ENCODE results near the gene MAL. TPM values are rescaled to one million over a fixed set of nuclear protein-coding genes. Genes with fewer than 3 reads are reported as not detected.

Gene MAL
- total RNA-seq, 1 experiment from 2014 or later = not detected

- no peaks in the 10 kb centered on the region for H4K20me1 ChIP-seq (ENCODE audit: insufficient read depth, low read depth, low read length)
- H3K27me3 ChIP-seq (ENCODE audit: low read length) = no peaks in the 10 kb centered on the region
- peak; percentile 87 for DNase-seq
- no peak overlapping the region for H3K27ac ChIP-seq (ENCODE audit: low read length)
- no peak overlapping the region for H3K4me3 ChIP-seq (ENCODE audit: low read length)
- H3K4me2 ChIP-seq (ENCODE audit: low read depth, low read length, poor library complexity, severe bottlenecking) = no peak overlapping the region
- no peak overlapping the region for H3K9ac ChIP-seq (ENCODE audit: low read length)
- no peaks in the 10 kb centered on the region for H3K9me3 ChIP-seq (ENCODE audit: low read length)
- no peaks in the 10 kb centered on the region for H3K36me3 ChIP-seq (ENCODE audit: insufficient read depth, low read length)
- no peaks in the 10 kb centered on the region for H3K9me2 ChIP-seq (replicated peaks; ENCODE audit: insufficient read depth, low read length)
- no peaks in the 10 kb centered on the region for H3K79me2 ChIP-seq (ENCODE audit: low read length)
- no peak overlapping the region for H2AFZ ChIP-seq (ENCODE audit: low read length)
- H3K4me1 ChIP-seq (ENCODE audit: low read length) = no peaks in the 10 kb centered on the region
These were observed 2.9 kb upstream of the MAL start for GRCh38 chr2:95022309-95023221.

GRCh38 chr2:95023222-95023597 is 2.3 kb upstream of the MAL start:
- Histone ChIP-seq H3K9me2 (replicated peaks; ENCODE audit: insufficient read depth, low read length) (no peaks in the 10 kb centered on the region), H3K36me3 (ENCODE audit: insufficient read depth, low read length) (no peaks in the 10 kb centered on the region), H3K27ac (ENCODE audit: low read length) (no peak overlapping the region), H3K4me2 (ENCODE audit: low read depth, low read length, poor library complexity, severe bottlenecking) (no peak overlapping the region), H2AFZ (ENCODE audit: low read length) (no peak overlapping the region), H3K27me3 (ENCODE audit: low read length) (no peaks in the 10 kb centered on the region), H3K9ac (ENCODE audit: low read length) (no peak overlapping the region), H3K9me3 (ENCODE audit: low read length) (no peaks in the 10 kb centered on the region), H3K79me2 (ENCODE audit: low read length) (no peaks in the 10 kb centered on the region), H3K4me3 (ENCODE audit: low read length) (no peak overlapping the region), H3K4me1 (ENCODE audit: low read length) (no peaks in the 10 kb centered on the region), H4K20me1 (ENCODE audit: insufficient read depth, low read depth, low read length) (no peaks in the 10 kb centered on the region)
- DNase-seq = peak; percentile 61

GRCh38 chr2:95024371-95024770 is 1.1 kb upstream of the MAL start:
- H3K9ac ChIP-seq (ENCODE audit: low read length) = no peak overlapping the region
- no peaks in the 10 kb centered on the region for H3K36me3 ChIP-seq (ENCODE audit: insufficient read depth, low read length)
- no peaks in the 10 kb centered on the region for H3K9me3 ChIP-seq (ENCODE audit: low read length)
- no peak overlapping the region for H3K27ac ChIP-seq (ENCODE audit: low read length)
- H2AFZ ChIP-seq (ENCODE audit: low read length) = no peak overlapping the region
- H3K9me2 ChIP-seq (replicated peaks; ENCODE audit: insufficient read depth, low read length) = no peaks in the 10 kb centered on the region
- no peak overlapping the region for H3K4me2 ChIP-seq (ENCODE audit: low read depth, low read length, poor library complexity, severe bottlenecking)
- no peak overlapping the region for H3K4me3 ChIP-seq (ENCODE audit: low read length)
- DNase-seq = no peak
- no peaks in the 10 kb centered on the region for H3K4me1 ChIP-seq (ENCODE audit: low read length)
- H4K20me1 ChIP-seq (ENCODE audit: insufficient read depth, low read depth, low read length) = no peaks in the 10 kb centered on the region
- no peaks in the 10 kb centered on the region for H3K27me3 ChIP-seq (ENCODE audit: low read length)
- H3K79me2 ChIP-seq (ENCODE audit: low read length) = no peaks in the 10 kb centered on the region

GRCh38 chr2:95024960-95025405 is 525 bp upstream of the MAL start:
- H3K9ac ChIP-seq (ENCODE audit: low read length) = no peak overlapping the region
- no peak overlapping the region for H3K27ac ChIP-seq (ENCODE audit: low read length)
- H3K36me3 ChIP-seq (ENCODE audit: insufficient read depth, low read length) = no peaks in the 10 kb centered on the region
- no peaks in the 10 kb centered on the region for H4K20me1 ChIP-seq (ENCODE audit: insufficient read depth, low read depth, low read length)
- H3K9me3 ChIP-seq (ENCODE audit: low read length) = no peaks in the 10 kb centered on the region
- H2AFZ ChIP-seq (ENCODE audit: low read length) = no peak overlapping the region
- no peaks in the 10 kb centered on the region for H3K9me2 ChIP-seq (replicated peaks; ENCODE audit: insufficient read depth, low read length)
- DNase-seq = no peak
- no peaks in the 10 kb centered on the region for H3K27me3 ChIP-seq (ENCODE audit: low read length)
- H3K79me2 ChIP-seq (ENCODE audit: low read length) = no peaks in the 10 kb centered on the region
- H3K4me3 ChIP-seq (ENCODE audit: low read length) = no peak overlapping the region
- H3K4me2 ChIP-seq (ENCODE audit: low read depth, low read length, poor library complexity, severe bottlenecking) = no peak overlapping the region
- no peaks in the 10 kb centered on the region for H3K4me1 ChIP-seq (ENCODE audit: low read length)

- no peak for DNase-seq
- no peaks in the 10 kb centered on the region for H3K9me2 ChIP-seq (replicated peaks; ENCODE audit: insufficient read depth, low read length)
- no peaks in the 10 kb centered on the region for H4K20me1 ChIP-seq (ENCODE audit: insufficient read depth, low read depth, low read length)
- H3K36me3 ChIP-seq (ENCODE audit: insufficient read depth, low read length) = no peaks in the 10 kb centered on the region
- no peaks in the 10 kb centered on the region for H3K9me3 ChIP-seq (ENCODE audit: low read length)
- H3K4me1 ChIP-seq (ENCODE audit: low read length) = no peaks in the 10 kb centered on the region
- H3K4me2 ChIP-seq (ENCODE audit: low read depth, low read length, poor library complexity, severe bottlenecking) = no peak overlapping the region
- H3K27me3 ChIP-seq (ENCODE audit: low read length) = no peaks in the 10 kb centered on the region
- H3K79me2 ChIP-seq (ENCODE audit: low read length) = no peaks in the 10 kb centered on the region
- H3K27ac ChIP-seq (ENCODE audit: low read length) = no peak overlapping the region
- H2AFZ ChIP-seq (ENCODE audit: low read length) = no peak overlapping the region
- no peak overlapping the region for H3K4me3 ChIP-seq (ENCODE audit: low read length)
- H3K9ac ChIP-seq (ENCODE audit: low read length) = no peak overlapping the region
These were observed 1.2 kb downstream of the MAL start for GRCh38 chr2:95026471-95027368.

- Histone ChIP-seq H3K36me3 (ENCODE audit: insufficient read depth, low read length) (no peaks in the 10 kb centered on the region), H4K20me1 (ENCODE audit: insufficient read depth, low read depth, low read length) (no peaks in the 10 kb centered on the region), H3K9me3 (ENCODE audit: low read length) (no peaks in the 10 kb centered on the region), H3K4me1 (ENCODE audit: low read length) (no peaks in the 10 kb centered on the region), H2AFZ (ENCODE audit: low read length) (no peak overlapping the region), H3K9me2 (replicated peaks; ENCODE audit: insufficient read depth, low read length) (no peaks in the 10 kb centered on the region), H3K4me3 (ENCODE audit: low read length) (no peak overlapping the region), H3K79me2 (ENCODE audit: low read length) (no peaks in the 10 kb centered on the region), H3K27ac (ENCODE audit: low read length) (no peak overlapping the region), H3K9ac (ENCODE audit: low read length) (no peak overlapping the region), H3K27me3 (ENCODE audit: low read length) (no peaks in the 10 kb centered on the region), H3K4me2 (ENCODE audit: low read depth, low read length, poor library complexity, severe bottlenecking) (no peak overlapping the region)
- no peak for DNase-seq
These were observed 1.8 kb downstream of the MAL start for GRCh38 chr2:95027369-95027720.

- no peaks in the 10 kb centered on the region for H3K27me3 ChIP-seq (ENCODE audit: low read length)
- no peaks in the 10 kb centered on the region for H3K9me3 ChIP-seq (ENCODE audit: low read length)
- H4K20me1 ChIP-seq (ENCODE audit: insufficient read depth, low read depth, low read length) = no peaks in the 10 kb centered on the region
- H3K4me1 ChIP-seq (ENCODE audit: low read length) = no peaks in the 10 kb centered on the region
- H3K9me2 ChIP-seq (replicated peaks; ENCODE audit: insufficient read depth, low read length) = no peaks in the 10 kb centered on the region
- no peak for DNase-seq
- no peaks in the 10 kb centered on the region for H3K36me3 ChIP-seq (ENCODE audit: insufficient read depth, low read length)
- no peak overlapping the region for H3K9ac ChIP-seq (ENCODE audit: low read length)
- H3K4me3 ChIP-seq (ENCODE audit: low read length) = no peak overlapping the region
- no peak overlapping the region for H3K27ac ChIP-seq (ENCODE audit: low read length)
- no peak overlapping the region for H3K4me2 ChIP-seq (ENCODE audit: low read depth, low read length, poor library complexity, severe bottlenecking)
- no peak overlapping the region for H2AFZ ChIP-seq (ENCODE audit: low read length)
- H3K79me2 ChIP-seq (ENCODE audit: low read length) = no peaks in the 10 kb centered on the region
These were observed 4.4 kb downstream of the MAL start for GRCh38 chr2:95029898-95030341.

GRCh38 chr2:95030496-95030895 is 5.0 kb downstream of the MAL start:
- H3K9me3 ChIP-seq (ENCODE audit: low read length) = no peaks in the 10 kb centered on the region
- no peak for DNase-seq
- no peak overlapping the region for H2AFZ ChIP-seq (ENCODE audit: low read length)
- no peaks in the 10 kb centered on the region for H3K27me3 ChIP-seq (ENCODE audit: low read length)
- no peaks in the 10 kb centered on the region for H4K20me1 ChIP-seq (ENCODE audit: insufficient read depth, low read depth, low read length)
- H3K9me2 ChIP-seq (replicated peaks; ENCODE audit: insufficient read depth, low read length) = no peaks in the 10 kb centered on the region
- H3K4me2 ChIP-seq (ENCODE audit: low read depth, low read length, poor library complexity, severe bottlenecking) = no peak overlapping the region
- H3K79me2 ChIP-seq (ENCODE audit: low read length) = no peaks in the 10 kb centered on the region
- H3K36me3 ChIP-seq (ENCODE audit: insufficient read depth, low read length) = no peaks in the 10 kb centered on the region
- H3K4me1 ChIP-seq (ENCODE audit: low read length) = no peaks in the 10 kb centered on the region
- no peak overlapping the region for H3K4me3 ChIP-seq (ENCODE audit: low read length)
- H3K27ac ChIP-seq (ENCODE audit: low read length) = no peak overlapping the region
- H3K9ac ChIP-seq (ENCODE audit: low read length) = no peak overlapping the region

Data from Karpas-422 (cell line).